Measurements from ENCODE around the gene CSF3. TPM values are rescaled to one million over a fixed set of nuclear protein-coding genes. Genes with fewer than 3 reads are reported as not detected.

Gene CSF3
- total RNA-seq, 1 donor from 2014 or later, result not detected

GRCh38 chr17:39988206-39988810 lies 26.9 kb upstream of the CSF3 start:
- Mint-ChIP-seq H3K36me3 (ENCODE audit: insufficient read depth) (peaks cover 42% of the 10 kb centered on the region), H3K4me3 (ENCODE audit: low read depth) (no peak overlapping the region), H3K4me1 (ENCODE audit: low read depth) (no peaks in the 10 kb centered on the region), H3K27me3 (no peaks in the 10 kb centered on the region), H3K27ac (no peak overlapping the region), H3K9me3 (ENCODE audit: low read depth) (no peaks in the 10 kb centered on the region)
- no peak for TF ChIP-seq CTCF (IDR thresholded peaks at IDR 0.05; ENCODE audit: unreplicated experiment)
- no peak for DNase-seq (ENCODE audit: low spot score, unreplicated experiment)

GRCh38 chr17:39994448-39994847 lies 20.8 kb upstream of the CSF3 start:
- Mint-ChIP-seq H3K36me3 (ENCODE audit: insufficient read depth) (peaks cover 34% of the 10 kb centered on the region), H3K4me1 (ENCODE audit: low read depth) (no peaks in the 10 kb centered on the region), H3K4me3 (ENCODE audit: low read depth) (no peak overlapping the region), H3K9me3 (ENCODE audit: low read depth) (no peaks in the 10 kb centered on the region), H3K27ac (peak overlapping the region; percentile 18), H3K27me3 (no peaks in the 10 kb centered on the region)
- DNase-seq (ENCODE audit: low spot score, unreplicated experiment), result no peak
- TF ChIP-seq CTCF (IDR thresholded peaks at IDR 0.05; ENCODE audit: unreplicated experiment), result no peak

GRCh38 chr17:39995438-39995837 lies 19.8 kb upstream of the CSF3 start:
- no peak for DNase-seq (ENCODE audit: low spot score, unreplicated experiment)
- H3K9me3 Mint-ChIP-seq (ENCODE audit: low read depth), result no peaks in the 10 kb centered on the region
- no peak overlapping the region for H3K4me3 Mint-ChIP-seq (ENCODE audit: low read depth)
- peaks cover 34% of the 10 kb centered on the region for H3K36me3 Mint-ChIP-seq (ENCODE audit: insufficient read depth)
- TF ChIP-seq CTCF (IDR thresholded peaks at IDR 0.05; ENCODE audit: unreplicated experiment), result no peak
- no peaks in the 10 kb centered on the region for H3K27me3 Mint-ChIP-seq
- H3K27ac Mint-ChIP-seq, result no peak overlapping the region
- no peaks in the 10 kb centered on the region for H3K4me1 Mint-ChIP-seq (ENCODE audit: low read depth)

- no peak for DNase-seq (ENCODE audit: low spot score, unreplicated experiment)
- TF ChIP-seq CTCF (IDR thresholded peaks at IDR 0.05; ENCODE audit: unreplicated experiment), result no peak
- Mint-ChIP-seq H3K4me3 (ENCODE audit: low read depth) (no peak overlapping the region), H3K27ac (no peak overlapping the region), H3K4me1 (ENCODE audit: low read depth) (no peaks in the 10 kb centered on the region), H3K9me3 (ENCODE audit: low read depth) (no peaks in the 10 kb centered on the region), H3K36me3 (ENCODE audit: insufficient read depth) (peaks cover 31% of the 10 kb centered on the region), H3K27me3 (no peaks in the 10 kb centered on the region)
Observed at GRCh38 chr17:39996162-39996561, 19.1 kb upstream of the CSF3 start.

GRCh38 chr17:39996800-39997199 lies 18.4 kb upstream of the CSF3 start:
- no peak for TF ChIP-seq CTCF (IDR thresholded peaks at IDR 0.05; ENCODE audit: unreplicated experiment)
- H3K4me3 Mint-ChIP-seq (ENCODE audit: low read depth), result no peak overlapping the region
- no peaks in the 10 kb centered on the region for H3K9me3 Mint-ChIP-seq (ENCODE audit: low read depth)
- peak overlapping the region; percentile 79 for H3K27ac Mint-ChIP-seq
- no peaks in the 10 kb centered on the region for H3K4me1 Mint-ChIP-seq (ENCODE audit: low read depth)
- H3K27me3 Mint-ChIP-seq, result no peaks in the 10 kb centered on the region
- DNase-seq (ENCODE audit: low spot score, unreplicated experiment), result no peak
- peaks cover 29% of the 10 kb centered on the region for H3K36me3 Mint-ChIP-seq (ENCODE audit: insufficient read depth)

Measured in progenitor cell of endocrine pancreas (in vitro differentiated cells).